Stimulated activated CD4-positive, alpha-beta T cell treated with anti-CD3 and anti-CD28 coated beads, Interleukin-1b, Interleukin-23, amount 100 ng/mL, for 48 hours (primary cell): ENCODE results near the gene TSHZ2.

ENCODE experiments used
- DNase-seq: peaks from one replicate; pipeline ENCODE4 v3.0.0-alpha.2; 2020

TSHZ2 gene

GRCh38 chr20:53255102-53255710 lies 283.0 kb downstream of the TSHZ2 start:
- DNase-seq = peak; percentile 36

- DNase-seq = no peak
Observed at GRCh38 chr20:53258741-53259140, 286.6 kb downstream of the TSHZ2 start.

- DNase-seq = no peak
Observed at GRCh38 chr20:53260168-53260567, 288.0 kb downstream of the TSHZ2 start.

GRCh38 chr20:53260591-53260990 lies 288.4 kb downstream of the TSHZ2 start:
- no peak for DNase-seq

- no peak for DNase-seq
Observed at GRCh38 chr20:53262365-53262764, 290.2 kb downstream of the TSHZ2 start.

GRCh38 chr20:53263554-53264438 lies 291.6 kb downstream of the TSHZ2 start:
- no peak for DNase-seq

GRCh38 chr20:53264604-53265003 lies 292.4 kb downstream of the TSHZ2 start:
- no peak for DNase-seq

GRCh38 chr20:53265304-53265875 lies 293.2 kb downstream of the TSHZ2 start:
- no peak for DNase-seq

- DNase-seq = no peak
Observed at GRCh38 chr20:53269380-53269779, 297.2 kb downstream of the TSHZ2 start.

- DNase-seq = no peak
Observed at GRCh38 chr20:53270792-53271375, 298.7 kb downstream of the TSHZ2 start.

- no peak for DNase-seq
Observed at GRCh38 chr20:53274365-53274764, 302.2 kb downstream of the TSHZ2 start.

GRCh38 chr20:53274807-53275206 lies 302.6 kb downstream of the TSHZ2 start:
- no peak for DNase-seq

- no peak for DNase-seq
Observed at GRCh38 chr20:53276143-53276542, 304.0 kb downstream of the TSHZ2 start.

GRCh38 chr20:53278555-53278954 lies 306.4 kb downstream of the TSHZ2 start:
- DNase-seq = no peak

- DNase-seq = no peak
Observed at GRCh38 chr20:53279735-53280134, 307.6 kb downstream of the TSHZ2 start.

- DNase-seq = no peak
Observed at GRCh38 chr20:53281557-53282117, 309.5 kb downstream of the TSHZ2 start.

GRCh38 chr20:53282217-53282955 lies 310.2 kb downstream of the TSHZ2 start:
- DNase-seq = no peak

- no peak for DNase-seq
Observed at GRCh38 chr20:53283011-53283410, 310.9 kb downstream of the TSHZ2 start.

- no peak for DNase-seq
Observed at GRCh38 chr20:53283597-53283996, 311.4 kb downstream of the TSHZ2 start.

- no peak for DNase-seq
Observed at GRCh38 chr20:53284256-53284655, 312.1 kb downstream of the TSHZ2 start.

GRCh38 chr20:53284696-53285095 lies 312.5 kb downstream of the TSHZ2 start:
- no peak for DNase-seq

GRCh38 chr20:53287357-53288042 lies 315.3 kb downstream of the TSHZ2 start:
- DNase-seq = no peak
